Esophagus squamous epithelium (tissue), 4 donors: ENCODE measurements around the gene RMND5A.

ENCODE experiments used
- POLR2A ChIP-seq, 4 donors: fragments of 450-650 bp; IDR thresholded peaks; one replicate each; pipeline ENCODE4 v1.6.1; 2017; ENCODE audit warnings: antibody characterized with exemption in 4 of 4, mild to moderate bottlenecking in 4 of 4, moderate library complexity in 3 of 4
- TF ChIP-seq, protein P1 (sequence below), 6 experiments: fragments of 450-650 bp in 4 of 6; fragments of 200-600 bp in 2 of 6; sonication (generic) in 2 of 6; IDR thresholded peaks; one replicate each; pipeline ENCODE4 v1.5.1; 2016 to 2019; ENCODE audit warnings: antibody characterized with exemption in 6 of 6, mild to moderate bottlenecking in 4 of 6, moderate library complexity in 4 of 6

GRCh38 chr2:86697551-86698104 is 22.5 kb upstream of the RMND5A start:
- TF ChIP-seq, protein P1, sequence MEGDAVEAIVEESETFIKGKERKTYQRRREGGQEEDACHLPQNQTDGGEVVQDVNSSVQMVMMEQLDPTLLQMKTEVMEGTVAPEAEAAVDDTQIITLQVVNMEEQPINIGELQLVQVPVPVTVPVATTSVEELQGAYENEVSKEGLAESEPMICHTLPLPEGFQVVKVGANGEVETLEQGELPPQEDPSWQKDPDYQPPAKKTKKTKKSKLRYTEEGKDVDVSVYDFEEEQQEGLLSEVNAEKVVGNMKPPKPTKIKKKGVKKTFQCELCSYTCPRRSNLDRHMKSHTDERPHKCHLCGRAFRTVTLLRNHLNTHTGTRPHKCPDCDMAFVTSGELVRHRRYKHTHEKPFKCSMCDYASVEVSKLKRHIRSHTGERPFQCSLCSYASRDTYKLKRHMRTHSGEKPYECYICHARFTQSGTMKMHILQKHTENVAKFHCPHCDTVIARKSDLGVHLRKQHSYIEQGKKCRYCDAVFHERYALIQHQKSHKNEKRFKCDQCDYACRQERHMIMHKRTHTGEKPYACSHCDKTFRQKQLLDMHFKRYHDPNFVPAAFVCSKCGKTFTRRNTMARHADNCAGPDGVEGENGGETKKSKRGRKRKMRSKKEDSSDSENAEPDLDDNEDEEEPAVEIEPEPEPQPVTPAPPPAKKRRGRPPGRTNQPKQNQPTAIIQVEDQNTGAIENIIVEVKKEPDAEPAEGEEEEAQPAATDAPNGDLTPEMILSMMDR (IDR thresholded peaks at IDR 0.05) = no peak
- no peak for TF ChIP-seq POLR2A (IDR thresholded peaks at IDR 0.05)
